Upper lobe of left lung (tissue), 4 donors: ENCODE measurements around the gene DDX10.

Experiments used
- EP300 ChIP-seq, 4 donors: sonication (generic); formaldehyde crosslinking; IDR thresholded peaks; one replicate each; pipeline ENCODE4 v1.5.1; 2017; ENCODE audit warnings: antibody characterized with exemption in 4 of 4, control low read depth in 2 of 4
- POLR2A ChIP-seq, 4 donors: fragments of 450-650 bp; IDR thresholded peaks; one replicate each; pipeline ENCODE4 v1.5.1; 2016 to 2017; ENCODE audit warnings: antibody characterized with exemption in 4 of 4, mild to moderate bottlenecking in 2 of 4
- POLR2AphosphoS5 ChIP-seq, 2 donors: sonication (generic); formaldehyde crosslinking; IDR thresholded peaks; one replicate each; pipeline ENCODE4 v1.5.1; 2017; ENCODE audit warnings: antibody characterized with exemption in 2 of 2
- TF ChIP-seq, protein P1 (sequence below), 6 experiments: fragments of 450-650 bp in 4 of 6; fragments of 200-600 bp in 2 of 6; sonication (generic) in 2 of 6; IDR thresholded peaks; one replicate each; pipeline ENCODE4 v1.5.1; 2016 to 2019; ENCODE audit warnings: antibody characterized with exemption in 6 of 6

DNA sequence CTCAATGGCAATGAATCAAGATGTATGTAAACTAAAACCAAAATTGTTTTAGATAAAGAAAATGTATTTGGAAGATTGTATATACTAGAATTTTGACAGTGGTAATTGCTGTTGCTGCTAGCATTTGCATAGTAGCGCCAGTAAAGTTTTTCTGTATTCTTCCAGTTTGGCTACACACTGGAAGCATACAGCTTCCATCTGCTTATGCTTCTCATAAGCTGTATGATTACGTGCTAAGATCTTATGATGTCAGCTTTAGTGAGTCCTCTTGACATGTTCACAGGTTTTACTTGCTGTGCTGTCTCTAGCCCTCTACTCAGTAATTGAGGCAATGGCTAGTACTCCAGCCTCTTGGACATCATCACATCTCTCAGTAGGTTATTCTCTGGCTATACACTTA, 256.3 kb downstream of the DDX10 start:
- TF ChIP-seq, protein P1, sequence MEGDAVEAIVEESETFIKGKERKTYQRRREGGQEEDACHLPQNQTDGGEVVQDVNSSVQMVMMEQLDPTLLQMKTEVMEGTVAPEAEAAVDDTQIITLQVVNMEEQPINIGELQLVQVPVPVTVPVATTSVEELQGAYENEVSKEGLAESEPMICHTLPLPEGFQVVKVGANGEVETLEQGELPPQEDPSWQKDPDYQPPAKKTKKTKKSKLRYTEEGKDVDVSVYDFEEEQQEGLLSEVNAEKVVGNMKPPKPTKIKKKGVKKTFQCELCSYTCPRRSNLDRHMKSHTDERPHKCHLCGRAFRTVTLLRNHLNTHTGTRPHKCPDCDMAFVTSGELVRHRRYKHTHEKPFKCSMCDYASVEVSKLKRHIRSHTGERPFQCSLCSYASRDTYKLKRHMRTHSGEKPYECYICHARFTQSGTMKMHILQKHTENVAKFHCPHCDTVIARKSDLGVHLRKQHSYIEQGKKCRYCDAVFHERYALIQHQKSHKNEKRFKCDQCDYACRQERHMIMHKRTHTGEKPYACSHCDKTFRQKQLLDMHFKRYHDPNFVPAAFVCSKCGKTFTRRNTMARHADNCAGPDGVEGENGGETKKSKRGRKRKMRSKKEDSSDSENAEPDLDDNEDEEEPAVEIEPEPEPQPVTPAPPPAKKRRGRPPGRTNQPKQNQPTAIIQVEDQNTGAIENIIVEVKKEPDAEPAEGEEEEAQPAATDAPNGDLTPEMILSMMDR (IDR thresholded peaks at IDR 0.05) = no peak
- no peak for TF ChIP-seq POLR2A (IDR thresholded peaks at IDR 0.05)
- TF ChIP-seq EP300 (IDR thresholded peaks at IDR 0.05) = no peak
- no peak for TF ChIP-seq POLR2AphosphoS5 (IDR thresholded peaks at IDR 0.05)
